ENCODE results near the gene PRKCQ. TPM values are rescaled to one million over a fixed set of nuclear protein-coding genes. Genes with fewer than 3 reads are reported as not detected.
A peak's percentile ranks its signal among the peaks of the same experiment; 100 is the strongest.

PRKCQ gene
- total RNA-seq, 2 experiments from 2014 or later, result 44.9 to 45.9 TPM

- Mint-ChIP-seq H3K27ac (no peak overlapping the region), H3K36me3 (no peaks in the 10 kb centered on the region), H3K4me3 (peak overlapping the region; percentile 22), H3K9me3 (no peaks in the 10 kb centered on the region), H3K27me3 (peaks cover 7% of the 10 kb centered on the region), H3K4me1 (peaks cover 24% of the 10 kb centered on the region)
- DNase-seq, result peak; percentile 48
These were observed 178.3 kb downstream of the PRKCQ start for GRCh38 chr10:6401558-6402348.

DNA sequence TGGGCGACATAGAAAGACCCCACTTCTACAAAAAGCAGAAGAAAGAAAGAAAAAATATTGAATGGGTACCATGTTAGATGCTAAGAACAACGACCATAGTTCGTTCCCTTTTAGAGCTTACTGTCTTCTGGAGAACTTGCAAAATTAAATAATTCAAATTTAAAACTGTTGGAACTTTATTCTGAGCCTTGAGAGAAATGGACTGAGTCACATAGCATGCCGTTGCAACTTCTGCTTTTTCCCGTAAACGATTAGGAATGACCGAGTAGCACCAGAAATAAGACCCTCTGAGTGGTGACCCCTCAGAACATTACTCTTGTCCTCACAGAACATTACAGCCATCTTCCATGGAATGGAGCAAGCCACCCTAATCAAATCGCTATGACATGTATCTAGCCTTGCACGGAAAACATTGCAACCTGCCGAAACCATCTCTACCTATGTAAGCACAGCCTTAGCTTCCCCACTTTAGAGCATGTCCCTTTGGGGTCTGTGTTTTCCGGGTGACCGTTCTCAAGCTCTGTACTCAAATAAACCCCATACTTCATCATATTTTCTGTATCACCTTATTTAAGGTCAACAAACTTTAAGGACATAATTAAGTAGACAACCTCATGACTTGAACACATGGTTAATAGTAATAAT is 179.1 kb downstream of the PRKCQ start:
- H3K27ac Mint-ChIP-seq, result no peak overlapping the region
- no peaks in the 10 kb centered on the region for H3K36me3 Mint-ChIP-seq
- no peaks in the 10 kb centered on the region for H3K9me3 Mint-ChIP-seq
- no peak overlapping the region for H3K4me3 Mint-ChIP-seq
- peaks cover 7% of the 10 kb centered on the region for H3K27me3 Mint-ChIP-seq
- peaks cover 17% of the 10 kb centered on the region for H3K4me1 Mint-ChIP-seq
- no peak for DNase-seq

DNA sequence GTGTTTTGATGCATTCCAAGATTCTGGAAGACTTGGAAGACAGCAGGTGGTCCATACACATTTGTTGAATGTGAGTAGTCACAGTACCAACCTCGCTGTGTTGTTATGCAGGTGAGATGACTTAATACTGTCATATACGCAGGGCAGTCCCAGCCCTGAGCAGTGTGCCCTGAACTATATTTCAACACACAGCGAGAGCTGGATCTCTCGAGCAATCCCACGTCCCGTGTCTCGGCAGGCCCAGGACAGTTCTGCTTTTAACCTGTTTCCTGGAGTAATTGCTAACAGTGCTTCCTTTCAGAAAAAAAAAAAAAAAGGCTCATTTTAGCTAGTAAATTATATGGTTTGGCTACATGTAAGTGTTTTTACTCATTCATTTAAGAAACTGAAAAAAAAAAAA is 179.7 kb downstream of the PRKCQ start:
- Mint-ChIP-seq H3K4me1 (peaks cover 13% of the 10 kb centered on the region), H3K36me3 (no peaks in the 10 kb centered on the region), H3K4me3 (no peak overlapping the region), H3K27me3 (peaks cover 7% of the 10 kb centered on the region), H3K9me3 (no peaks in the 10 kb centered on the region), H3K27ac (no peak overlapping the region)
- no peak for DNase-seq

DNA sequence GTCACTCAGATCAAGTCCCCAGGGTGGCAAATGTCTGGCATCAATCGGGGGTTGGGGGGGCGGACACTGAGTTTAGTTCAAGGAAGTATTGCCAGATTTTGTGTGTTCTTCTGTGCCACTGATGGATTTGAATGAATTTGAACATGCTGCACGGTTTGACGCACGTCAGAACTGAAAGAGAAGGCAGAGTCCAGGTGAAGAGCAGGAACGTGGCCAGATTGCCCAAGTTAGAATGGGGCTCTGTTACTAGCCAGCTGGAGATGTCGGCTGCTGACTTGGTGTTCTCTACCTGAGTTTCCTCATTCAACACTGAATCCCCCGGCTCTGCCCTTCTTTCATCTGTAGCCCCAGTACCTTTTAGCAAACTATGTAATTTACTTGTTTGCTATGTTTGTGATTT is 180.2 kb downstream of the PRKCQ start:
- H3K27me3 Mint-ChIP-seq, result peaks cover 6% of the 10 kb centered on the region

GRCh38 chr10:6399231-6399741 is 180.8 kb downstream of the PRKCQ start:
- Mint-ChIP-seq H3K27ac (no peak overlapping the region), H3K9me3 (no peaks in the 10 kb centered on the region), H3K4me1 (peaks cover 13% of the 10 kb centered on the region), H3K4me3 (no peak overlapping the region), H3K27me3 (peaks cover under 1% of the 10 kb centered on the region), H3K36me3 (no peaks in the 10 kb centered on the region)
- no peak for DNase-seq

More for the DNA sequence above, 180.2 kb downstream of the PRKCQ start:
- H3K9me3 Mint-ChIP-seq, result no peaks in the 10 kb centered on the region
- H3K4me1 Mint-ChIP-seq, result peaks cover 13% of the 10 kb centered on the region
- no peaks in the 10 kb centered on the region for H3K36me3 Mint-ChIP-seq
- no peak overlapping the region for H3K4me3 Mint-ChIP-seq
- H3K27ac Mint-ChIP-seq, result no peak overlapping the region
- no peak for DNase-seq

DNA sequence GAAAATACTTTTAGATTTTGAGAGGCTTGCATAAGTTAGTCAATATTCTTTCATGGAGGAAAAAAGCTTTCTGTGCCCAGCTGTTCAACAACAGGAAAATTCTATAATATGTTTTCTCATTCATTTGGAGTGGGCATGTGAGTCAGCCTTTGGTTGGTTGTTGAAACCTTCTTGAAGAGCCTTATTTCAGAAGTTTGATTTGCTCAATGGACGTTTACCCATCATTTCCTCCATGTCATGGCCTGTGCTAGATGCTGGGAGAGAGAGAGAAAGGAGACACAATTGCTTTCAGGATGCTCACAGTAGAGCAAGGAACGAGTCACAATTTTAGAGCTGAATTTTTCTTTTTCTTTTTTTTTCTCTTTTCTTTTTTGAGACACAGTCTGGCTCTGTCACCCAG is 181.7 kb downstream of the PRKCQ start:
- no peak overlapping the region for H3K27ac Mint-ChIP-seq
- no peaks in the 10 kb centered on the region for H3K27me3 Mint-ChIP-seq
- DNase-seq, result no peak
- H3K4me1 Mint-ChIP-seq, result peaks cover 13% of the 10 kb centered on the region
- H3K9me3 Mint-ChIP-seq, result no peaks in the 10 kb centered on the region
- no peak overlapping the region for H3K4me3 Mint-ChIP-seq
- no peaks in the 10 kb centered on the region for H3K36me3 Mint-ChIP-seq

GRCh38 chr10:6396652-6397051 is 183.4 kb downstream of the PRKCQ start:
- H3K9me3 Mint-ChIP-seq, result no peaks in the 10 kb centered on the region
- H3K27ac Mint-ChIP-seq, result no peak overlapping the region
- H3K36me3 Mint-ChIP-seq, result peaks cover under 1% of the 10 kb centered on the region
- H3K27me3 Mint-ChIP-seq, result no peaks in the 10 kb centered on the region
- H3K4me3 Mint-ChIP-seq, result no peak overlapping the region
- no peak for DNase-seq
- peaks cover 10% of the 10 kb centered on the region for H3K4me1 Mint-ChIP-seq

GRCh38 chr10:6396226-6396625 is 183.8 kb downstream of the PRKCQ start:
- DNase-seq, result no peak
- Mint-ChIP-seq H3K27ac (no peak overlapping the region), H3K4me1 (peaks cover 7% of the 10 kb centered on the region), H3K4me3 (no peak overlapping the region), H3K36me3 (peaks cover 3% of the 10 kb centered on the region), H3K9me3 (peaks cover under 1% of the 10 kb centered on the region), H3K27me3 (no peaks in the 10 kb centered on the region)

DNA sequence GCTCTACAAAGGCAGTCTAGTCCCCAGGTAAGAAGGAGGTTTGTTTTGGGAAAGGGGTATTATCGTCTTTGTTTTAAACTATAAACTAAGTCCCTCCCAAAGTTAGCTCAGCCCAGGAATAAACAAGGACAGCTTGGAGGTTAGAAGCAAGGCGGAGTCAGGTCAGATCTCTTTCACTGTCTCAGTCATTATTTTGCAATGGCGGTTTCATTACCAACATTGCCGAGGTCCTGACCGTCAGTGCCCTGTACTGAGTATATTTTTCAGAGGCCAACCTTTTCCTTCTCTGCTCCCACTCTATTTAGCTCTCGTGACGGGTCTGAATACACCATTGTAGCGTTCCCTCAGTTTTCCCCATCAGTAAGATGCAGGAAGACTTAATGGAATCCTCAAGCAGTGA is 184.5 kb downstream of the PRKCQ start:
- H3K27ac Mint-ChIP-seq, result no peak overlapping the region
- DNase-seq, result no peak
- H3K36me3 Mint-ChIP-seq, result peaks cover 5% of the 10 kb centered on the region
- H3K27me3 Mint-ChIP-seq, result no peaks in the 10 kb centered on the region
- peaks cover 5% of the 10 kb centered on the region for H3K9me3 Mint-ChIP-seq
- peaks cover 7% of the 10 kb centered on the region for H3K4me1 Mint-ChIP-seq
- H3K4me3 Mint-ChIP-seq, result no peak overlapping the region

DNA sequence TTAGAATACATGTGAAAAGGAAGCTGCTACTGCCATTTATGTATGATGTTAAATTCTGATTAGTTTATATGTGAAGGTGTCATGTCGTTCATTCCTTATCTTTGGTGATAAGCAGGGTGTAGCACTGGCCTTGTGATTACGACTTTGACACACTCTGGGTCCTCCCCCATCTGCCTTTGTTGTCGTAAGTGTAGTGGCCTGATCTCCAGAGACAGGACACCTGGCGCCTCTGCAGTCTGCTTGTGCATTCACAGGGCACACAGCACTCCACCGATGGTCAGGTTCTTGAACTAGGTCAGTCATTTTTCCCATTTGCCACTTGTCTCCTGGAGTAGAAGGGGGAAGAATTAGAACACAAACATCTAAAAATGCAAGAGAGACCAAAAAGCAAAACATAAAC is 186.0 kb downstream of the PRKCQ start:
- H3K9me3 Mint-ChIP-seq, result peaks cover 17% of the 10 kb centered on the region
- no peak overlapping the region for H3K4me3 Mint-ChIP-seq
- H3K27me3 Mint-ChIP-seq, result no peaks in the 10 kb centered on the region
- H3K36me3 Mint-ChIP-seq, result peaks cover 15% of the 10 kb centered on the region
- no peak overlapping the region for H3K27ac Mint-ChIP-seq
- DNase-seq, result no peak
- no peaks in the 10 kb centered on the region for H3K4me1 Mint-ChIP-seq

DNA sequence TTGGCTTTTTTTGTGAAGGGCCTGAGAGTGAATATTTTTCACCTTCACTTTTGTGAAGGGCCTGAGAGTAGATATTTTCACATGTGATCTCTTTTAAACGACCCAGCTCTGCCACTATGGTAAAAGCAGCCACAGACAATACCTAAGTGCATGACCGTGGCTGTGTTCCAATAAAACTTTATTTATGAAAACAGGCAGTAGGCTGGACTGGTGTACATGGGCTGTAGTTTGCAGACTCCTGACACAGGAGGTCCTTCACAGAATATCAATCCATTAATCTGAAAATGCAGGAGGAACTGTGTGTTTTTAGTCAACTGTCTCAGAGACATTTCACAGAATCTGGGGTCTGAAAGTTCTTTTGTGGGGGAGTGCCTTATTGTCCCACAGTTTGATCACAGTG is 186.9 kb downstream of the PRKCQ start:
- Mint-ChIP-seq H3K4me1 (peaks cover 3% of the 10 kb centered on the region), H3K27me3 (no peaks in the 10 kb centered on the region), H3K9me3 (peaks cover 20% of the 10 kb centered on the region), H3K27ac (no peak overlapping the region), H3K4me3 (no peak overlapping the region), H3K36me3 (peaks cover 15% of the 10 kb centered on the region)
- no peak for DNase-seq

DNA sequence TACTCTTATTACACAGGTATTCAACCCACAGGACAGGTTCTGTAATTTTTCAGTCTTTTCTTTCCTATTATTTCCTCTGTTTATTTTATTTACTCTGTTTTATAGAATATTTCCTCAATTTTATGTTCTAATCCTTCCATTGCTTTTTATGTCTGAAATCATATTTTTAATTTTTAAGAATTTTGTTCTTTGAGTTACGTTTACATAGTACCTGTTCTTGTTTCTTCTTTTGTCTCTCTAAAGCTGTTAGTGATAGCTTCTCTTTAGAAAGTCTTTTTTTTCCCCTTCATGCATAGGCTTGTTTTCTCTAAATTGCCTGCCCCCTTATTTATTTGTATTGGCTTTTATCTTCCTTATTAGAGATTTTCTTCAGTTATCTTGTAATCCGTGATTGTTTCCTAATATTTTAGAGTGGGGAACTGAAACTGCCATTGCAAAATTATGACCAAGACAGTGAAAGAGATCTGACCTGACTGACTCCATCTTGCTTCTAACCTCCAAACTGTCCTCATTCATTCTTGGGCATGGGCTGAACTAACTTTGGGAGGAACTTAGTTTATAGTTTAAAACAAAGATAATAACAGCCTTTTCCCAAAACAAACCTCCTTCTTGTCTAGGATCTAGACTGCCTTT is 189.7 kb downstream of the PRKCQ start:
- Mint-ChIP-seq H3K4me1 (peaks cover 6% of the 10 kb centered on the region), H3K27me3 (no peaks in the 10 kb centered on the region), H3K36me3 (peaks cover 15% of the 10 kb centered on the region), H3K9me3 (peaks cover 22% of the 10 kb centered on the region), H3K27ac (no peak overlapping the region), H3K4me3 (no peak overlapping the region)
- no peak for DNase-seq

GRCh38 chr10:6388261-6388893 is 191.7 kb downstream of the PRKCQ start:
- peak; percentile 21 for DNase-seq

DNA sequence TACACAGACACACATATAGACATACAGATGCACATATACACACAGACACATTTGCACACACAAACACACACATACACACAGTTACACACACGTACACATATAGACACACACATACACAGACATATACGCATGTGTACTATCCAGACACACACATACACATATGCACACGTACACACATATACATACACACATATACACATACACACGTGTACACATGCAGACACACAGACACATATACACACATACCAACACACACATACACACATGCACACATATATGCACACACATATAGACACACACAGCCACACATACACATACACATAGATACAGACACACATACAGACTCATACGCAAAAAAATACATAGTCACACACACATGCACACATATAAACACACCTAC is 193.1 kb downstream of the PRKCQ start:
- Mint-ChIP-seq H3K27ac (no peak overlapping the region), H3K36me3 (peaks cover 16% of the 10 kb centered on the region), H3K4me1 (peaks cover 17% of the 10 kb centered on the region), H3K4me3 (no peak overlapping the region), H3K9me3 (peaks cover 23% of the 10 kb centered on the region), H3K27me3 (no peaks in the 10 kb centered on the region)
- DNase-seq, result no peak

More at GRCh38 chr10:6388261-6388893, 191.7 kb downstream of the PRKCQ start:
- Mint-ChIP-seq H3K36me3 (peaks cover 15% of the 10 kb centered on the region), H3K27me3 (no peaks in the 10 kb centered on the region), H3K4me1 (peaks cover 6% of the 10 kb centered on the region), H3K9me3 (peaks cover 22% of the 10 kb centered on the region), H3K4me3 (no peak overlapping the region), H3K27ac (no peak overlapping the region)

GRCh38 chr10:6386346-6386745 is 193.7 kb downstream of the PRKCQ start:
- Mint-ChIP-seq H3K27ac (no peak overlapping the region), H3K27me3 (no peaks in the 10 kb centered on the region), H3K36me3 (peaks cover 16% of the 10 kb centered on the region), H3K4me1 (peaks cover 23% of the 10 kb centered on the region), H3K4me3 (no peak overlapping the region), H3K9me3 (peaks cover 27% of the 10 kb centered on the region)
- DNase-seq, result no peak
